ENCODE results near the gene ZNF662. TPM values are rescaled to one million over a fixed set of nuclear protein-coding genes. Genes with fewer than 3 reads are reported as not detected.

ZNF662 gene
- total RNA-seq, 1 donor from 2014 or later, result not detected

- DNase-seq (ENCODE audit: low spot score), result no peak
- H3K4me1 ChIP-seq, result no peaks in the 10 kb centered on the region
- no peaks in the 10 kb centered on the region for H3K9me3 ChIP-seq (ENCODE audit: low read depth)
- no peak for TF ChIP-seq EZH2 (IDR thresholded peaks at IDR 0.05)
- TF ChIP-seq CTCF (IDR thresholded peaks at IDR 0.05), result no peak
- TF ChIP-seq EZH2phosphoT487 (IDR thresholded peaks at IDR 0.05), result no peak
- H3K27ac ChIP-seq, result no peak overlapping the region
- H3K4me2 ChIP-seq, result no peak overlapping the region
- H3F3A ChIP-seq (ENCODE audit: low read depth), result no peaks in the 10 kb centered on the region
- Mint-ChIP-seq H3K27me3 (ENCODE audit: insufficient read depth, low read depth) (no peaks in the 10 kb centered on the region), H3K4me1 (no peaks in the 10 kb centered on the region), H3K36me3 (no peaks in the 10 kb centered on the region), H3K4me3 (no peak overlapping the region), H3K27ac (no peak overlapping the region), H3K9me3 (no peaks in the 10 kb centered on the region)
- H3K4me3 ChIP-seq, result no peak overlapping the region
- no peak overlapping the region for H3K9ac ChIP-seq
- H2AFZ ChIP-seq (replicated peaks), result no peak overlapping the region
- no peaks in the 10 kb centered on the region for H3K27me3 ChIP-seq
- no peaks in the 10 kb centered on the region for H3K36me3 ChIP-seq
- H4K20me1 ChIP-seq (ENCODE audit: low read depth), result no peaks in the 10 kb centered on the region
- no peaks in the 10 kb centered on the region for H3K79me2 ChIP-seq (ENCODE audit: low read depth)
These were observed 40.7 kb upstream of the ZNF662 start for GRCh38 chr3:42865256-42865655.

GRCh38 chr3:42867138-42867537 lies 38.8 kb upstream of the ZNF662 start:
- Histone ChIP-seq H3F3A (ENCODE audit: low read depth) (no peaks in the 10 kb centered on the region), H3K9me3 (ENCODE audit: low read depth) (no peaks in the 10 kb centered on the region), H3K4me1 (no peaks in the 10 kb centered on the region), H3K27ac (no peak overlapping the region), H3K9ac (no peak overlapping the region), H3K4me3 (no peak overlapping the region), H3K4me2 (no peak overlapping the region), H3K27me3 (no peaks in the 10 kb centered on the region), H4K20me1 (ENCODE audit: low read depth) (no peaks in the 10 kb centered on the region), H3K36me3 (no peaks in the 10 kb centered on the region), H2AFZ (replicated peaks) (no peak overlapping the region), H3K79me2 (ENCODE audit: low read depth) (no peaks in the 10 kb centered on the region)
- Mint-ChIP-seq H3K4me3 (no peak overlapping the region), H3K27me3 (ENCODE audit: insufficient read depth, low read depth) (no peaks in the 10 kb centered on the region), H3K4me1 (no peaks in the 10 kb centered on the region), H3K27ac (no peak overlapping the region), H3K36me3 (no peaks in the 10 kb centered on the region), H3K9me3 (no peaks in the 10 kb centered on the region)
- TF ChIP-seq EZH2phosphoT487 (IDR thresholded peaks at IDR 0.05) (no peak), EZH2 (IDR thresholded peaks at IDR 0.05) (no peak), CTCF (IDR thresholded peaks at IDR 0.05) (no peak)
- no peak for DNase-seq (ENCODE audit: low spot score)

- no peaks in the 10 kb centered on the region for H3K4me1 Mint-ChIP-seq
- Histone ChIP-seq H4K20me1 (ENCODE audit: low read depth) (no peaks in the 10 kb centered on the region), H3K9me3 (ENCODE audit: low read depth) (no peaks in the 10 kb centered on the region), H3K79me2 (ENCODE audit: low read depth) (no peaks in the 10 kb centered on the region), H3K36me3 (no peaks in the 10 kb centered on the region), H3K4me1 (no peaks in the 10 kb centered on the region), H3F3A (ENCODE audit: low read depth) (no peaks in the 10 kb centered on the region), H3K27me3 (no peaks in the 10 kb centered on the region), H3K9ac (no peak overlapping the region), H2AFZ (replicated peaks) (no peak overlapping the region), H3K27ac (no peak overlapping the region), H3K4me3 (no peak overlapping the region), H3K4me2 (no peak overlapping the region)
- no peak overlapping the region for H3K4me3 Mint-ChIP-seq
- H3K9me3 Mint-ChIP-seq, result no peaks in the 10 kb centered on the region
- H3K36me3 Mint-ChIP-seq, result no peaks in the 10 kb centered on the region
- TF ChIP-seq EZH2 (IDR thresholded peaks at IDR 0.05) (no peak), CTCF (IDR thresholded peaks at IDR 0.05) (no peak), EZH2phosphoT487 (IDR thresholded peaks at IDR 0.05) (no peak)
- H3K27me3 Mint-ChIP-seq (ENCODE audit: insufficient read depth, low read depth), result peaks cover 2% of the 10 kb centered on the region
- no peak for DNase-seq (ENCODE audit: low spot score)
- no peak overlapping the region for H3K27ac Mint-ChIP-seq
These were observed 37.1 kb upstream of the ZNF662 start for GRCh38 chr3:42868841-42869240.
